H1 (cell line): ENCODE results near the gene LRP5.

ENCODE experiments used
- BRCA1 ChIP-seq: IDR thresholded peaks from 2 replicates; pipeline ENCODE4 v1.6.1; 2012; ENCODE audit warnings: low read depth, low read length, improper control_type of control experiment
- CEBPB ChIP-seq: IDR thresholded peaks from 2 replicates; pipeline ENCODE4 v1.6.1; 2012; ENCODE audit warnings: low read depth, low read length
- EP300 ChIP-seq, 2 experiments: IDR thresholded peaks; 1 replicate in 1 of 2; 2 replicates in 1 of 2; pipeline ENCODE4 v1.6.1; 2011 to 2012; ENCODE audit warnings: low read depth in 2 of 2, low read length in 2 of 2, mild to moderate bottlenecking in 2 of 2, borderline replicate concordance in 1 of 2, inconsistent platforms in 1 of 2, moderate library complexity in 1 of 2
- EZH2 ChIP-seq: fragments of 200-600 bp; sonication (generic); IDR thresholded peaks from 2 replicates; pipeline ENCODE4 v1.7.1; 2012; ENCODE audit warnings: low read depth, mild to moderate bottlenecking, moderate library complexity, low read length, inconsistent platforms; ENCODE audit not compliant: severe bottlenecking
- POLR2A ChIP-seq, 2 experiments: IDR thresholded peaks; 1 replicate in 1 of 2; 2 replicates in 1 of 2; pipeline ENCODE4 v1.6.1; 2011; ENCODE audit warnings: low read depth in 2 of 2, low read length in 2 of 2, mild to moderate bottlenecking in 2 of 2; ENCODE audit errors: control extremely low read depth in 1 of 2
- RAD21 ChIP-seq, 2 experiments: IDR thresholded peaks in 1 of 2; conservative IDR thresholded peaks in 1 of 2; 2 replicates each; pipeline ENCODE4 v1.6.1; 2011; ENCODE audit warnings: low read depth in 2 of 2, low read length in 2 of 2, improper control_type of control experiment in 1 of 2, inconsistent platforms in 1 of 2, mild to moderate bottlenecking in 1 of 2, moderate library complexity in 1 of 2
- SIN3A ChIP-seq, 2 experiments: IDR thresholded peaks in 1 of 2; conservative IDR thresholded peaks in 1 of 2; 2 replicates each; pipeline ENCODE4 v1.6.1; 2011 to 2012; ENCODE audit warnings: low read length in 2 of 2, improper control_type of control experiment in 1 of 2, low read depth in 1 of 2, mild to moderate bottlenecking in 1 of 2
- ZNF274 ChIP-seq: IDR thresholded peaks from 2 replicates; pipeline ENCODE4 v1.7.0; 2012; ENCODE audit warnings: low read length, borderline replicate concordance; ENCODE audit errors: extremely low read depth
- TF ChIP-seq, protein P1 (sequence below), 3 experiments: IDR thresholded peaks; 1 replicate in 2 of 3; 2 replicates in 1 of 3; pipeline versions ENCODE4 v1.5.1 to v1.6.1; 2011; ENCODE audit warnings: low read length in 3 of 3, mild to moderate bottlenecking in 3 of 3, inconsistent platforms in 2 of 3, low read depth in 1 of 3, moderate library complexity in 1 of 3; ENCODE audit not compliant: insufficient read depth in 1 of 3; ENCODE audit errors: control extremely low read depth in 1 of 3
- TF ChIP-seq, protein P2 (sequence below): IDR thresholded peaks from 2 replicates; pipeline ENCODE4 v1.6.1; 2012; ENCODE audit warnings: low read length, inconsistent platforms
- TF ChIP-seq, protein P3 (sequence below): IDR thresholded peaks from 2 replicates; pipeline ENCODE4 v1.6.1; 2012; ENCODE audit warnings: inconsistent platforms
- TF ChIP-seq, protein P4 (sequence below): IDR thresholded peaks from 2 replicates; pipeline ENCODE4 v1.6.1; 2011; ENCODE audit warnings: low read length, improper control_type of control experiment

DNA sequence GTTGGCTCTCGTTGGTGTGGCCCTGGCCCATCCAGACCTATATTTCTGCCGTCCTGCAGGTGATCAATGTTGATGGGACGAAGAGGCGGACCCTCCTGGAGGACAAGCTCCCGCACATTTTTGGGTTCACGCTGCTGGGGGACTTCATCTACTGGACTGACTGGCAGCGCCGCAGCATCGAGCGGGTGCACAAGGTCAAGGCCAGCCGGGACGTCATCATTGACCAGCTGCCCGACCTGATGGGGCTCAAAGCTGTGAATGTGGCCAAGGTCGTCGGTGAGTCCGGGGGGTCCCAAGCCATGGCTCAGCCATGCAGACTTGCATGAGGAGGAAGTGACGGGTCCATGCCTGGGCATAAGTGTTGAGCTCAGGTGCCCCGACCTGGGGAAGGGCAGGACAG, 91.0 kb downstream of the LRP5 start:
- TF ChIP-seq, protein P1, sequence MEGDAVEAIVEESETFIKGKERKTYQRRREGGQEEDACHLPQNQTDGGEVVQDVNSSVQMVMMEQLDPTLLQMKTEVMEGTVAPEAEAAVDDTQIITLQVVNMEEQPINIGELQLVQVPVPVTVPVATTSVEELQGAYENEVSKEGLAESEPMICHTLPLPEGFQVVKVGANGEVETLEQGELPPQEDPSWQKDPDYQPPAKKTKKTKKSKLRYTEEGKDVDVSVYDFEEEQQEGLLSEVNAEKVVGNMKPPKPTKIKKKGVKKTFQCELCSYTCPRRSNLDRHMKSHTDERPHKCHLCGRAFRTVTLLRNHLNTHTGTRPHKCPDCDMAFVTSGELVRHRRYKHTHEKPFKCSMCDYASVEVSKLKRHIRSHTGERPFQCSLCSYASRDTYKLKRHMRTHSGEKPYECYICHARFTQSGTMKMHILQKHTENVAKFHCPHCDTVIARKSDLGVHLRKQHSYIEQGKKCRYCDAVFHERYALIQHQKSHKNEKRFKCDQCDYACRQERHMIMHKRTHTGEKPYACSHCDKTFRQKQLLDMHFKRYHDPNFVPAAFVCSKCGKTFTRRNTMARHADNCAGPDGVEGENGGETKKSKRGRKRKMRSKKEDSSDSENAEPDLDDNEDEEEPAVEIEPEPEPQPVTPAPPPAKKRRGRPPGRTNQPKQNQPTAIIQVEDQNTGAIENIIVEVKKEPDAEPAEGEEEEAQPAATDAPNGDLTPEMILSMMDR (IDR thresholded peaks at IDR 0.05; ENCODE audit: control extremely low read depth in 1 of 3, insufficient read depth in 1 of 3, low read depth in 1 of 3, low read length in 3 of 3): no peak
- no peak for TF ChIP-seq ZNF274
- TF ChIP-seq, protein P2, sequence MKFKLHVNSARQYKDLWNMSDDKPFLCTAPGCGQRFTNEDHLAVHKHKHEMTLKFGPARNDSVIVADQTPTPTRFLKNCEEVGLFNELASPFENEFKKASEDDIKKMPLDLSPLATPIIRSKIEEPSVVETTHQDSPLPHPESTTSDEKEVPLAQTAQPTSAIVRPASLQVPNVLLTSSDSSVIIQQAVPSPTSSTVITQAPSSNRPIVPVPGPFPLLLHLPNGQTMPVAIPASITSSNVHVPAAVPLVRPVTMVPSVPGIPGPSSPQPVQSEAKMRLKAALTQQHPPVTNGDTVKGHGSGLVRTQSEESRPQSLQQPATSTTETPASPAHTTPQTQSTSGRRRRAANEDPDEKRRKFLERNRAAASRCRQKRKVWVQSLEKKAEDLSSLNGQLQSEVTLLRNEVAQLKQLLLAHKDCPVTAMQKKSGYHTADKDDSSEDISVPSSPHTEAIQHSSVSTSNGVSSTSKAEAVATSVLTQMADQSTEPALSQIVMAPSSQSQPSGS: no peak
- TF ChIP-seq EZH2: no peak
- TF ChIP-seq EP300 (IDR thresholded peaks at IDR 0.05; ENCODE audit: borderline replicate concordance in 1 of 2, low read depth in 2 of 2, low read length in 2 of 2): no peak
- no peak for TF ChIP-seq SIN3A (conservative IDR thresholded peaks at IDR 0.05 in 1 of 2, IDR thresholded peaks at IDR 0.05 in 1 of 2; ENCODE audit: low read depth in 1 of 2, low read length in 2 of 2)
- TF ChIP-seq CEBPB: no peak
- TF ChIP-seq, protein P3, sequence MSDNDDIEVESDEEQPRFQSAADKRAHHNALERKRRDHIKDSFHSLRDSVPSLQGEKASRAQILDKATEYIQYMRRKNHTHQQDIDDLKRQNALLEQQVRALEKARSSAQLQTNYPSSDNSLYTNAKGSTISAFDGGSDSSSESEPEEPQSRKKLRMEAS: no peak
- TF ChIP-seq POLR2A (IDR thresholded peaks at IDR 0.05; ENCODE audit: control extremely low read depth in 1 of 2, low read depth in 2 of 2, low read length in 2 of 2): no peak
- TF ChIP-seq, protein P4, sequence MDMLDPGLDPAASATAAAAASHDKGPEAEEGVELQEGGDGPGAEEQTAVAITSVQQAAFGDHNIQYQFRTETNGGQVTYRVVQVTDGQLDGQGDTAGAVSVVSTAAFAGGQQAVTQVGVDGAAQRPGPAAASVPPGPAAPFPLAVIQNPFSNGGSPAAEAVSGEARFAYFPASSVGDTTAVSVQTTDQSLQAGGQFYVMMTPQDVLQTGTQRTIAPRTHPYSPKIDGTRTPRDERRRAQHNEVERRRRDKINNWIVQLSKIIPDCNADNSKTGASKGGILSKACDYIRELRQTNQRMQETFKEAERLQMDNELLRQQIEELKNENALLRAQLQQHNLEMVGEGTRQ: no peak
- TF ChIP-seq RAD21 (IDR thresholded peaks at IDR 0.05 in 1 of 2, conservative IDR thresholded peaks at IDR 0.05 in 1 of 2; ENCODE audit: low read depth in 2 of 2, low read length in 2 of 2): no peak
- TF ChIP-seq BRCA1: no peak
